UCSD-AML1 (cell line): ENCODE measurements around the gene ICA1.

Source experiments
- DNase-seq: peaks from one replicate; lab custom pipeline; 2025; ENCODE audit not compliant: unreplicated experiment; lab: John Stamatoyannopoulos, UW

ICA1 gene

GRCh38 chr7:8228766-8229674 is 32.9 kb downstream of the ICA1 start:
- DNase-seq: no peak

GRCh38 chr7:8228068-8228467 is 33.9 kb downstream of the ICA1 start:
- no peak for DNase-seq

GRCh38 chr7:8227261-8227660 is 34.7 kb downstream of the ICA1 start:
- no peak for DNase-seq

- no peak for DNase-seq
Observed at GRCh38 chr7:8226501-8226900, 35.5 kb downstream of the ICA1 start.

- no peak for DNase-seq
Observed at GRCh38 chr7:8221567-8221966, 40.4 kb downstream of the ICA1 start.

GRCh38 chr7:8221101-8221495 is 40.9 kb downstream of the ICA1 start:
- no peak for DNase-seq

GRCh38 chr7:8220376-8221100 is 41.4 kb downstream of the ICA1 start:
- DNase-seq: no peak

- DNase-seq: no peak
Observed at GRCh38 chr7:8217200-8218068, 44.5 kb downstream of the ICA1 start.

GRCh38 chr7:8216334-8216690 is 45.7 kb downstream of the ICA1 start:
- DNase-seq: no peak

GRCh38 chr7:8215648-8216333 is 46.2 kb downstream of the ICA1 start:
- no peak for DNase-seq

- DNase-seq: no peak
Observed at GRCh38 chr7:8214244-8214824, 47.6 kb downstream of the ICA1 start.

- no peak for DNase-seq
Observed at GRCh38 chr7:8213381-8213780, 48.6 kb downstream of the ICA1 start.

- no peak for DNase-seq
Observed at GRCh38 chr7:8212638-8213037, 49.3 kb downstream of the ICA1 start.

GRCh38 chr7:8211725-8212096 is 50.3 kb downstream of the ICA1 start:
- no peak for DNase-seq

- DNase-seq: no peak
Observed at GRCh38 chr7:8210845-8211724, 50.9 kb downstream of the ICA1 start.

- DNase-seq: no peak
Observed at GRCh38 chr7:8209353-8209752, 52.6 kb downstream of the ICA1 start.

GRCh38 chr7:8208816-8209215 is 53.2 kb downstream of the ICA1 start:
- DNase-seq: no peak

- DNase-seq: no peak
Observed at GRCh38 chr7:8206956-8207355, 55.0 kb downstream of the ICA1 start.

- no peak for DNase-seq
Observed at GRCh38 chr7:8205537-8205936, 56.4 kb downstream of the ICA1 start.

GRCh38 chr7:8205031-8205387 is 57.0 kb downstream of the ICA1 start:
- DNase-seq: no peak
